NCI-H82 (cell line): ENCODE measurements around the gene RING1.

Experiments used
- DNase-seq: peaks from one replicate; lab custom pipeline; 2025; lab: John Stamatoyannopoulos, UW

The RING1 gene

GRCh38 chr6:33171880-33172687 lies 36.2 kb upstream of the RING1 start:
- no peak for DNase-seq

- DNase-seq, result peak; percentile 25
Measured at GRCh38 chr6:33172688-33173534, 35.4 kb upstream of the RING1 start.

- DNase-seq, result no peak
Measured at GRCh38 chr6:33173535-33174180, 34.6 kb upstream of the RING1 start.

GRCh38 chr6:33174784-33175183 lies 33.5 kb upstream of the RING1 start:
- no peak for DNase-seq

- peak; percentile 16 for DNase-seq
Measured at GRCh38 chr6:33175436-33176069, 32.7 kb upstream of the RING1 start.

GRCh38 chr6:33176906-33177305 lies 31.4 kb upstream of the RING1 start:
- DNase-seq, result no peak

GRCh38 chr6:33177552-33178446 lies 30.5 kb upstream of the RING1 start:
- no peak for DNase-seq

DNA sequence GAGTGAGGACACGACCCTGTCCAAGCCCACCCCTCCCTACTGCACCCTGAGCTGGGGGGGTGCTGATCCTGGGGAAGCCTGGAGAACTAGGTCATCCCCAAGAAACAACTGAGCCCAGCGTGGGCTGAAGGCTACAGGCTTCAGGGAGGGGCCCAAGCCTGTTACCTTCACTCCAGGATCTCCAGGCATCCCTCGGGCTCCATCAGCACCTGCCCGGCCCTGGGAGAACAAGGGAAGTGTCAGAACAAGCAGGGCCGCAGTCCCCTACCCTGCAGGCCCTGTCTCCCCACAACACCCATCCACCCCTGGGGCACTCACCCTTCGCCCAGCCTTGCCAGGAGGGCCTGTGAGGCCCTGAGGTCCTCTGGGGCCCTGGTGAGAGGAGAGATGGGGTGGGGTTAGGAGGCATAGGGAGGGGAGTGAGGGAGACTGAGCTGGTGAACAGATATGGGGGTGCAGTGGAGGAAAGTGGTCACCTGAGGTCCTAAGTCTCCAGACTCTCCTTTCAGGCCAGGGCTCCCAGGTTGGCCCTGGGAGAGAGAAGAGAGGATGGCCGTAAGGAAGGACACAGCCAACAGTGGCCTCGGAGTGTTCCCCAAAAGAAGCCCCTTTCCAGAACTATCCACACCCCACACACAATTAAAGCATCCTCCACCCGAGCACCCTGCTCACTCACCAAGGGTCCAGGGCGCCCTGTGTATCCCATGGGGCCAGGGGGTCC lies 29.4 kb upstream of the RING1 start:
- DNase-seq, result no peak

- no peak for DNase-seq
Measured at GRCh38 chr6:33181141-33181540, 27.2 kb upstream of the RING1 start.

DNA sequence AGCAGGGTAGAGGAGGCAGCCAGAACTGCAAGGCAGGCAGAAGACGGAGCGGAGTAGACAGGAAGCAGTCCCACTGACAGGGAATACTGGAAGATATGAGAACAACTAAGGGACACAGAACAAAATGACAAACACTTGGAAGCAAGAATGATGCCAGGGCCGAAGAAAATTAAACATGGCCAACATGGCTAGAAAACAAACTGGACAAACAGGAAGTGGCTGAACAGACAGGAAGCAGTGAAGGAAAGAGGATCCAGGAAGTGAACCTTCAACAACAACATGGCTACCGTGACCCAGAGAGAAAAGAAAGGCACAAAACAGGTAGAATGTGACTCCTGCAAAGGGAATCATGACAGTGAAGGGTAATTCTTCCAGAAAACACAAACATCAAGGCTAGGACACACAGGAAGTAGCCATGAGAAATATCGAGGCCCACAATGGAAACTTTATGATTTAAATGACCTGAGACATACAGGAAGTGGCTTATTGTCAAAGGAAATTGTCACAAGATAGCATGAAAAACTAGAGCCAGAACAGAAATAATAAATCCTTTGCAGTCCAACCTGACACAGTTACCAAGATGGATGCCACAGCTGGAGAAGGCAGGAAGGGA lies 25.1 kb upstream of the RING1 start:
- no peak for DNase-seq

DNA sequence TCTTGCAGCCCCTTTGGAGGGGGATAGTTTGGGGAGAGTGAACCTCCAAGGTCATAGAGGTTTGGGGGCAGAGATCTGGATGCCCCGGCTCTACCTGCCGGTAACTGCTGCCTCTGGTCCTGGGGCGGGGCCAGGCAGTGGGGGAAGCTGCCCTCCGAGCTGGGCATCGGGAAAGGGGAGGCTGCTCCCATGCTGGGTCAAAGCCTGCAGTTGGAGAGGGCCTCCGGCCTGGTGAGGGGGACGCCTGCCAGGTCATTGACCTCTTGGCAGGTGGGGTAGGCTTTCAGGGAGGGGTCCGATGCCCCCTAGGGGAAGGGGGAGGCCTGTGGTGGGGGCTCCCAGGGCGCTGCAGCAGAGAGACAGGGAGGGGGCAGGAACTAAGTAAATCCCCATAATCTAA lies 23.1 kb upstream of the RING1 start:
- DNase-seq, result no peak

- no peak for DNase-seq
Measured at GRCh38 chr6:33185654-33186187, 22.6 kb upstream of the RING1 start.

DNA sequence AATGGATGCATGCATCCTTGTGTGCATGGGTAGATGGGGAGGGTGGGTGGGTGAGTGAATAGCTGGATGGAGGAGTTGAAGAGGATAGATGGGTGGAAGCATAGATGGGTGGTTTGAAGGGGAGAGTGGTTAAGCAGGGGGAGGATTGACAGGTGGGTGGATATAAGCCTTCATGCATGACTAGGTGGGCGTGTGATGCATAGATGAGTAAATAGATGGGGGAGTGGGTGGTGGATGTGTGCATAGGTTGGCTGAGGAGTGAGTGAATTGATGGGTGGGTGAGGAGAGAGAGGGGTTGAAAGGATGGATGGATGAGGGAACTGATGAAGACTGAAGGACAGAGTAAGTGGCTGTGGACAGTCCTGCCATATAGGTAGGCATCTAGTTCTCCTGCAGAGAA lies 20.5 kb upstream of the RING1 start:
- DNase-seq, result no peak

DNA sequence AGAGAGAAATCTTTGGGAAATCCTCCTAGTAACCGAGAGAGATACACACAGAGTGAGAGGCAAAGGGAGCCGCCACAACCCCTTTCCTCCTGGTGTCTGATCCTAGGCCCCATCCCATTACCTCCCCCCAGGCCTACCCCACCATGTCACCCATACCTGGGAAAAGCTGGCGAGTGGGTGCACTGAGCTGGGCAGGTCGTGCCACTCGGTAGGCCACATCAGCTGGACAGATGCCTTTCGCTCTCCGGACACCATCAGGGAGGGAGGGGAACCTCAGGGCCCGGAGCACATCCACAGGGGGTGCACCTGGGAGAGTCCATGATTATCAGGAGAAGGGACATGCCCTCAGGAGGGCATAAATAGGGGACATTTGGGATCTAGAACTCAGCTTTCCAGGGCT lies 19.1 kb upstream of the RING1 start:
- DNase-seq, result no peak

DNA sequence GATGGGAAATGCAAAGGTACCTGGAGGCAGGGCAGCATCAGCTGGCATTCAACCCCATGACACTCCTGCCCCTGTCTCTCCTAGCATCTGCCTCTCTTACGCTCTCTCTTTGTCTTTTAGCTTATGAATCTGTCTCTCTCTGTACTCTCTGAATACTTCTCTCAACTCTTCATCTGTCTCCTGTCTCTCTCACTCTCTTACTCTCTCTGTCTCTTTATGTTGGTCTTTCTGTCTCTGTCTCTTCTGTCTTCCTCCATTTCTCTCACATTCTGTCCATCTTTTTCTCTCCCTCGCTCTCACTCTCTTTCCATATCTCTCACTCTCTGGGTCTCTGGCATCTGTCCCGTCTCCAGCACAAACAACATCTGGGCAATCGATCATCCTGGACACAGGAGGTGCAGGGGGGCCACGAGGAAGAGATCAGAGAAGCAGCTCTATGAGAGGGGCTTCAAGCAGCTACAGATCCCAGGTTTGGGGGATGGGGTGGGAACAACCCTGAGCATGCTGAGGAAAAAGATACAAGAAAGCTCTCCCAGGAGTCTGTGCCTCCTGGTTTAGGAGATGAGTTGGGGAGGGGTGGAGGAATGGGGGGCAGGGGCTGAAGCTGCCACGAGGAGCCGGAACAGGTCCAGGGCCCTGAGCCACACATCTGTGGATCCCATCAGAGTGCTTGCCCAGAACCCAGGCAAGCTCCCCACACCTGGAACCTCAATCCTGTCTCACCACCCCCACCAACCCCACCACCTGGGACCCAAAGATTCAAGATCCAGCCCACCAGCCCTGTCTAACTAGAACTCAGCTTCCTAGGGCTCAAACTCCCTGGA lies 18.5 kb upstream of the RING1 start:
- no peak for DNase-seq

DNA sequence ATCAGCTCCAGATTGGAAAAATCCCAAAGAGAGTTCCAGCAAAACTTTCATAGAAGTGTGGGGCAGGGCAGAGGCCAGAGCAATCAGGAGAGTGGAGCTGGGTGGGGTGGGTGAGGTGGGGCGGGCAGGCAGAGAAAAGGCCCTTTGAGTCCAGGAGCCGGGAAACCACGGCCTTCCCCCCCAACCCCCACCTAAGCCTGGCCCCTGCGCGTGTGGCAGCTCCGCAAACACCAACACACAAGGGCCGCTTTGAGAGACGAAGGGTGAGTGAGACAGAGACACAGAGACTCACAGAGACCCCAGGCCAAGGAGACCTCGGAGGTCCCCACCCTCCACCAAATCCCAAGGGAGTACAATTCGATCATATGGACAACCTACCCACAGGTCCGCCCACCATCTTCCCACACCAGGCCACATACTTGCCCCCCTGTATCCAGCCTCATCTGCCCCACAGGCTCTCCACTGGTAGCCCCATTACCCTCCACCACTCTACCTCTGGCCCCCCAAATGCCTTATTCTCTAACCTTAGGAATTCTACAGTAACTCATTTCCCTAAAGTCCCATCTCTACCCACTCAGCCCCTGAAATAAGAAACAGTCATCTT lies 17.7 kb upstream of the RING1 start:
- no peak for DNase-seq

DNA sequence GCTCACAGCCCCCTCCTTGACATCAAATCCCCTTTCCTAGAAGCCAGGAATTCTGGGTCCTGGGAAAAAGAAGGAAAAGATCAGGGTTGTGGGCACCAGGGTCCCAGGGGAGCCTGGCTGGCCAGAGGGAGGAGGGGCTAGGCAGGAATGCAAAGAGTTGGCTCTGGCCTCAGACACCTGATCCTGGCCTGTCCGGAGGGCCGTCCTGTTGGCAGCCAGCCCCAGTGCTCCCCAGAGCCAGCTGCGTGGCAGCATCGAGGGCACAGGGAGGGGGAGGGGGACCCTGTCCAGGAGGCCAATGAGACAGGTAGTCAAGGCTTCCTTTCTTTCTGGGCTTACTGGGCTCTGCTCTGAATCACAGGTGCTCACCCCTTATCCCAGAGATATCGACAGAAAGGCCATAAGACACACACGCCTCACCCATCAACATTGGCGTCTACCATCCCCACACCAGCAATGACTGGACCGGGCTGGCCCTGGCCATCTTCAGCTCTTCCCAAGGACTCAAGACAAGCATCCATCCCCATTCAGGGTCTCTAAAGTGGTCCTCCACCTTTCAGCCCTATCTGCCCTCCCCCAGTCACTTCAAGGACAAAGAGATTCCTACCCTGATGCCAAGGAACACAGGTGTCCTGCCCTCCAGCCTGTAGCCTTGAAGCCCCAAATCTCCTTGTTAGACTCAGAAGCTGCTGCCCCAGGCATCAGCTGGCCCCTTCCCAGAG lies 16.8 kb upstream of the RING1 start:
- no peak for DNase-seq

DNA sequence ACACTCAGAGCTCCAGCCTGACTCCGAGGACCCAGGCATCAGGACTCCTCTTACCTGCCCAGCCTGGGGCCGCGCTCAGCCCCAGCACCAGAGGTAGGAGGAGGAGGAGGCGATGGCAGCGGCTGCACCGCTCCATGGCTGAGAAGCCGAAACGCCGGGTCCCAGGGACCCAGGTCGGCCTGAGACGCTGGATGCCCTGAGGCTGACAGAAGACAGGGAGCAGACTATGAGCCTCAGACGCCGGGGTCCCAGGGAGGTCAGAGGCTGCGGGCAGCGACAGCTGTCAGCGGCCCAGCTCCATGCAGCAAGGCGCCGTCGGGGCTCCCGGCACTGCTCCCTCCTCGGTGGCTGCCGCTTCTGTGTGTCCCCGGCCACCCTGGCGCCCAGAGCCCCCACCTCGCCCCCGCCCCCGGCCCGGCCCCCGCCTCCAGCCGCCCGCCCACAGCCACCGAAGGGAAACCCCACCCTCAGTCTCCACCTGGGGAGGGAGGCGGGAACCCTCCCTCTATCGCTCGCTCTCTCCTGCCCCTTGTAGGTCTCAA lies 16.1 kb upstream of the RING1 start, which contains the start of gene COL11A2:
COL11A2 (minus strand) TSS at position 363 of the 542 bp plus-strand sequence; CDS start at position 136, 227 bp downstream.
- peak; percentile 32 for DNase-seq
